Natural killer cell (primary cell): ENCODE results near the gene LSM3. TPM values are rescaled to one million over a fixed set of nuclear protein-coding genes. Genes with fewer than 3 reads are reported as not detected.

ENCODE experiments used
- ATAC-seq, 3 donors: fragments of 150-1000 bp in 2 of 3; fragments of 200-7000 bp in 1 of 3; cut with Tn5 transposase; 1 replicate in 1 of 3; 2 replicates in 2 of 3; pipeline ENCODE4 v1.10.0; 2021; ENCODE audit warnings: mild to moderate bottlenecking in 2 of 3, moderate library complexity in 2 of 3
- DNase-seq, 2 donors: peaks; one replicate each; pipeline versions ENCODE4 v3.0.0 to v3.0.0-alpha.2; 2013 to 2021; ENCODE audit warnings: mixed read lengths in 1 of 2
- H3K27ac ChIP-seq: one replicate; pipeline ENCODE4 v1.5.1; 2013; ENCODE audit warnings: mild to moderate bottlenecking, low read length
- H3K27me3 ChIP-seq: one replicate; pipeline ENCODE4 v1.6.1; 2013; ENCODE audit warnings: low read length; ENCODE audit not compliant: control insufficient read depth, insufficient read depth
- H3K36me3 ChIP-seq: one replicate; pipeline ENCODE4 v1.6.1; 2013; ENCODE audit warnings: low read length; ENCODE audit not compliant: control insufficient read depth, insufficient read depth
- H3K4me1 ChIP-seq: one replicate; pipeline ENCODE4 v1.6.1; 2013; ENCODE audit warnings: low read length; ENCODE audit not compliant: control insufficient read depth, insufficient read depth
- H3K4me3 ChIP-seq: one replicate; pipeline ENCODE4 v1.5.1; 2013; ENCODE audit warnings: low read length
- H3K9me3 ChIP-seq: one replicate; pipeline ENCODE4 v1.6.1; 2013; ENCODE audit warnings: low read length; ENCODE audit not compliant: control insufficient read depth, insufficient read depth
- H3K27ac Mint-ChIP-seq, 2 donors: one replicate each; pipeline ENCODE4 v1.8.0; 2022; ENCODE audit warnings: mild to moderate bottlenecking in 2 of 2, mixed read lengths in 2 of 2, moderate library complexity in 1 of 2
- H3K27me3 Mint-ChIP-seq, 2 donors: one replicate each; pipeline ENCODE4 v1.8.0; 2022; ENCODE audit warnings: low read depth in 2 of 2, mixed read lengths in 2 of 2
- H3K36me3 Mint-ChIP-seq: one replicate; pipeline ENCODE4 v1.8.0; 2022; ENCODE audit warnings: mixed read lengths
- H3K4me1 Mint-ChIP-seq, 2 donors: one replicate each; pipeline ENCODE4 v1.8.0; 2022; ENCODE audit warnings: mixed read lengths in 2 of 2
- H3K4me3 Mint-ChIP-seq: one replicate; pipeline ENCODE4 v1.8.0; 2022; ENCODE audit warnings: mild to moderate bottlenecking, moderate library complexity, mixed read lengths
- H3K9me3 Mint-ChIP-seq, 2 donors: one replicate each; pipeline ENCODE4 v1.8.0; 2022; ENCODE audit warnings: mixed read lengths in 2 of 2
- WGBS: methylation state at CpG from one replicate; pipeline ENCODE4 v1.1.7; 2013; ENCODE audit warnings: missing lambda C conversion rate; ENCODE audit not compliant: insufficient coverage; 5-methylcytosine and 5-hydroxymethylcytosine counted together
- intact Hi-C: fragments of 100-400 bp; cut with micrococcal nuclease; formaldehyde crosslinking; loops from one replicate; pipeline ENCODE4 v1.14.2; 2022
- total RNA-seq, 4 donors: library from RNA; stranded (reverse); fragments of 120-200 nt in 1 of 4; gene quantifications; one replicate each; pipeline versions ENCODE4 v1.2.3 to v1.2.4, GENCODE V29; 2013 to 2022
- TF ChIP-seq, protein P1 (sequence below): fragments of 200-600 bp; IDR thresholded peaks from one replicate; pipeline ENCODE4 v1.8.0; 2022; ENCODE audit warnings: antibody characterized with exemption

The LSM3 gene
- total RNA-seq, 3 donors from 2014 or later (not counting 1 experiment from before 2014, with no cell fraction given): 7.6 to 9.1 (median 8.9) TPM

- Histone ChIP-seq H3K36me3 (peaks cover 5% of the 10 kb centered on the region), H3K4me3 (no peak overlapping the region), H3K4me1 (no peaks in the 10 kb centered on the region), H3K27me3 (no peaks in the 10 kb centered on the region), H3K9me3 (no peaks in the 10 kb centered on the region), H3K27ac (no peak overlapping the region)
- Mint-ChIP-seq H3K4me3 (no peak overlapping the region), H3K36me3 (peaks cover 6% of the 10 kb centered on the region), H3K9me3 (no peaks in the 10 kb centered on the region), H3K4me1 (peaks cover 0 to 7% of the 10 kb centered on the region in 2 donors), H3K27ac (no peak overlapping the region), H3K27me3 (no peaks in the 10 kb centered on the region)
- WGBS: 78% methylated on average over 23 of the region's 23 CpGs
- DNase-seq (no peak), ATAC-seq (no peak)
- TF ChIP-seq, protein P1, sequence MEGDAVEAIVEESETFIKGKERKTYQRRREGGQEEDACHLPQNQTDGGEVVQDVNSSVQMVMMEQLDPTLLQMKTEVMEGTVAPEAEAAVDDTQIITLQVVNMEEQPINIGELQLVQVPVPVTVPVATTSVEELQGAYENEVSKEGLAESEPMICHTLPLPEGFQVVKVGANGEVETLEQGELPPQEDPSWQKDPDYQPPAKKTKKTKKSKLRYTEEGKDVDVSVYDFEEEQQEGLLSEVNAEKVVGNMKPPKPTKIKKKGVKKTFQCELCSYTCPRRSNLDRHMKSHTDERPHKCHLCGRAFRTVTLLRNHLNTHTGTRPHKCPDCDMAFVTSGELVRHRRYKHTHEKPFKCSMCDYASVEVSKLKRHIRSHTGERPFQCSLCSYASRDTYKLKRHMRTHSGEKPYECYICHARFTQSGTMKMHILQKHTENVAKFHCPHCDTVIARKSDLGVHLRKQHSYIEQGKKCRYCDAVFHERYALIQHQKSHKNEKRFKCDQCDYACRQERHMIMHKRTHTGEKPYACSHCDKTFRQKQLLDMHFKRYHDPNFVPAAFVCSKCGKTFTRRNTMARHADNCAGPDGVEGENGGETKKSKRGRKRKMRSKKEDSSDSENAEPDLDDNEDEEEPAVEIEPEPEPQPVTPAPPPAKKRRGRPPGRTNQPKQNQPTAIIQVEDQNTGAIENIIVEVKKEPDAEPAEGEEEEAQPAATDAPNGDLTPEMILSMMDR: no peak
- intact Hi-C loops: loop anchor here (1.0 kb wide), 1 partner anchor 265 kb away; no protein-coding TSS in a partner anchor
Measured at GRCh38 chr3:14202874-14203520, 24.4 kb downstream of the LSM3 start.

- no peaks in the 10 kb centered on the region for H3K9me3 ChIP-seq
- TF ChIP-seq, protein P1: peak; percentile 75
- H3K36me3 ChIP-seq: peaks cover 3% of the 10 kb centered on the region
- H3K4me3 ChIP-seq: no peak overlapping the region
- WGBS: 55% methylated on average over 10 of the region's 10 CpGs
- no peaks in the 10 kb centered on the region for H3K9me3 Mint-ChIP-seq
- intact Hi-C loops: loop anchor here (1.0 kb wide), 1 partner anchor 265 kb away; no protein-coding TSS in a partner anchor
- H3K4me1 ChIP-seq: no peaks in the 10 kb centered on the region
- H3K27ac ChIP-seq: no peak overlapping the region
- no peaks in the 10 kb centered on the region for H3K27me3 ChIP-seq
- H3K4me1 Mint-ChIP-seq: peaks cover 0 to 7% of the 10 kb centered on the region in 2 donors
- ATAC-seq (peak; percentile 66 to 81 (median 71)), DNase-seq (peak in 1 of 2 donors; percentile 74)
- no peaks in the 10 kb centered on the region for H3K27me3 Mint-ChIP-seq
- H3K4me3 Mint-ChIP-seq: no peak overlapping the region
- no peaks in the 10 kb centered on the region for H3K36me3 Mint-ChIP-seq
- no peak overlapping the region for H3K27ac Mint-ChIP-seq
Measured at GRCh38 chr3:14203521-14204079, 25.0 kb downstream of the LSM3 start.

- Mint-ChIP-seq H3K4me3 (no peak overlapping the region), H3K9me3 (no peaks in the 10 kb centered on the region), H3K4me1 (peaks cover 0 to 7% of the 10 kb centered on the region in 2 donors), H3K27me3 (no peaks in the 10 kb centered on the region), H3K36me3 (no peaks in the 10 kb centered on the region), H3K27ac (no peak overlapping the region)
- no peaks in the 10 kb centered on the region for H3K27me3 ChIP-seq
- H3K4me1 ChIP-seq: no peaks in the 10 kb centered on the region
- no peak overlapping the region for H3K27ac ChIP-seq
- 59% methylated on average over 11 of the region's 11 CpGs for WGBS
- TF ChIP-seq, protein P1: no peak
- no peak for DNase-seq
- H3K9me3 ChIP-seq: no peaks in the 10 kb centered on the region
- no peaks in the 10 kb centered on the region for H3K36me3 ChIP-seq
- intact Hi-C loops: no loop called here
- H3K4me3 ChIP-seq: no peak overlapping the region
- no peak for ATAC-seq
Measured at GRCh38 chr3:14204515-14205284, 26.1 kb downstream of the LSM3 start.
